HepG2 (cell line): ENCODE results near the gene NBEAL2. TPM values are rescaled to one million over a fixed set of nuclear protein-coding genes. Genes with fewer than 3 reads are reported as not detected.

Source experiments
- FOSL2 ChIP-seq: sonication (generic); formaldehyde crosslinking; IDR thresholded peaks from 2 replicates; pipeline ENCODE4 v1.4.0; 2020; ENCODE audit warnings: missing genetic modification reagents
- GLI4 ChIP-seq: sonication (generic); formaldehyde crosslinking; IDR thresholded peaks from 2 replicates; pipeline ENCODE4 v1.5.1; 2020; ENCODE audit warnings: missing genetic modification reagents, mild to moderate bottlenecking, moderate library complexity, borderline replicate concordance
- IRF2 ChIP-seq: IDR thresholded peaks from 2 replicates; pipeline ENCODE4 v1.6.1; 2018; ENCODE audit warnings: missing genetic modification reagents, missing compliant biosample characterization
- POLR2AphosphoS5 ChIP-seq: IDR thresholded peaks from 2 replicates; pipeline ENCODE4 v1.6.1; 2012; ENCODE audit warnings: low read depth, low read length
- RARA ChIP-seq: IDR thresholded peaks from 2 replicates; pipeline ENCODE4 v1.6.1; 2016; ENCODE audit warnings: missing genetic modification reagents, missing compliant biosample characterization
- TBP ChIP-seq: sonication (generic); formaldehyde crosslinking; IDR thresholded peaks from 2 replicates; pipeline ENCODE4 v1.5.0; 2020; ENCODE audit warnings: missing genetic modification reagents
- ZBTB33 ChIP-seq: sonication (generic); formaldehyde crosslinking; IDR thresholded peaks from 2 replicates; pipeline ENCODE4 v1.4.0; 2020; ENCODE audit warnings: missing genetic modification reagents
- ZNF121 ChIP-seq: sonication (generic); formaldehyde crosslinking; IDR thresholded peaks from 2 replicates; pipeline ENCODE4 v1.5.0; 2020; ENCODE audit warnings: mild to moderate bottlenecking, missing genetic modification reagents
- ZNF546 ChIP-seq: sonication (generic); formaldehyde crosslinking; conservative IDR thresholded peaks from 2 replicates; pipeline ENCODE4 v1.8.1; 2023; ENCODE audit warnings: mild to moderate bottlenecking, missing genetic modification reagents
- ZNF556 ChIP-seq: sonication (generic); formaldehyde crosslinking; IDR thresholded peaks from 2 replicates; pipeline ENCODE4 v1.4.0; 2020; ENCODE audit warnings: mild to moderate bottlenecking, missing genetic modification reagents, borderline replicate concordance
- ZNF652 ChIP-seq: IDR thresholded peaks from 2 replicates; pipeline ENCODE4 v1.6.1; 2016; ENCODE audit warnings: low read depth, borderline replicate concordance
- ZNF737 ChIP-seq: sonication (generic); formaldehyde crosslinking; IDR thresholded peaks from 2 replicates; pipeline ENCODE4 v1.5.0; 2020; ENCODE audit warnings: missing genetic modification reagents, mild to moderate bottlenecking, borderline replicate concordance
- polyA plus RNA-seq, 8 experiments: library from polyadenylated mRNA; depleted of rRNA in 3 of 8; stranded (reverse) in 7 of 8; unstranded in 1 of 8; fragments of >200 nt; fragmentation: Illumina TruSeq in 4 of 8; extraction: Trizol in 4 of 8; gene quantifications; 2 replicates each; pipeline versions ENCODE4 v1.2.1 to v1.2.3, GENCODE V29; 2011 to 2016; ENCODE audit warnings: low read depth in 4 of 8, missing spikeins in 1 of 8, mixed read lengths in 1 of 8; ENCODE audit not compliant: insufficient read depth in 1 of 8
- total RNA-seq, 5 experiments: library from RNA; depleted of rRNA; stranded (reverse); fragments of >200 nt; fragmentation: Illumina TruSeq; extraction: Trizol; gene quantifications; 2 replicates each; pipeline ENCODE4 v1.2.3, GENCODE V29; 2016; ENCODE audit warnings: low read depth in 1 of 5
- TF ChIP-seq, protein P1 (sequence below): sonication (generic); formaldehyde crosslinking; IDR thresholded peaks from 2 replicates; pipeline ENCODE4 v1.5.0; 2020; ENCODE audit warnings: missing genetic modification reagents

Gene NBEAL2
- total and polyA plus RNA-seq, 2 of the 13 experiments (the other 11 are each of a cell fraction or from before 2014, with no cell fraction given): 9.7 to 12.4 TPM

DNA sequence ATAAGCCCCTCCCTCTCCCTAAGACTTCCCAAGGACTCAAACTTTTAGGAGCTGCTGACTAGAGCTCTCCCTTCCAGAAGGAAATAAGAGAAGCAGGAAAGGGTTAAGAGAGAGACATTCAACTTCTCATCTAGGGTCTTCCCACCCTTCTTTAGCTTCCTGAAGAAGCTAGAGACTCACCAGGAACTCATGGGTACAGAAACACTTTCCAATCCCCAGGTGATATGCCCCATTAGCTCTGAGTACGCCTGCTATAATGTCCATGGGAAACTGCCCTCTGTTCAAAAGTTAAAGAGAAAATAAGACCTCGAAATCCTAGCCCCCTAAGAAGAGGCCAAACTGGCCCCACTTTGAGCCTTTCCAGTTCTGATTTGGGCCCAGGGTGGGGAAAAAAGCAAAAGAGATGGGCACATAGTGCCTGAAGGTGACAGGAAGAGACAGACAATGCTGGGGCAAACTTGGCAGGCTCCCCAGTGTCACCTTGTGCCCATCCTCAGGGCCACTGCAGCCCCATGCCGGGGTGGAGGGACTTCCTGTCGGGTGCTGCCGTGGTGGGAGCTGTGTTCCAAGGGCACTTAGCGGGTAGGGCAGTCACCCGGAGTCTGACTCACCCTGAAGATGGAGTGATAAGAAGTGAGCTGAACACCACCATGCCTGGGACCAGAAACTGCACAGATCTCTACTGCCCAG lies 32.5 kb upstream of the NBEAL2 start (continued):
- no peak for TF ChIP-seq POLR2AphosphoS5
- no peak for TF ChIP-seq IRF2 (CRISPR knock-in tag)
- no peak for TF ChIP-seq ZNF556 (CRISPR knock-in tag)
- peak; percentile 97 for TF ChIP-seq ZBTB33 (CRISPR knock-in tag)
- TF ChIP-seq RARA: peak; percentile 52; the same call in 1 of the 2 replicates
- no peak for TF ChIP-seq TBP (CRISPR knock-in tag)
- no peak for TF ChIP-seq ZNF652 (CRISPR knock-in tag)
- no peak for TF ChIP-seq ZNF737 (CRISPR knock-in tag)
- TF ChIP-seq, protein P1, sequence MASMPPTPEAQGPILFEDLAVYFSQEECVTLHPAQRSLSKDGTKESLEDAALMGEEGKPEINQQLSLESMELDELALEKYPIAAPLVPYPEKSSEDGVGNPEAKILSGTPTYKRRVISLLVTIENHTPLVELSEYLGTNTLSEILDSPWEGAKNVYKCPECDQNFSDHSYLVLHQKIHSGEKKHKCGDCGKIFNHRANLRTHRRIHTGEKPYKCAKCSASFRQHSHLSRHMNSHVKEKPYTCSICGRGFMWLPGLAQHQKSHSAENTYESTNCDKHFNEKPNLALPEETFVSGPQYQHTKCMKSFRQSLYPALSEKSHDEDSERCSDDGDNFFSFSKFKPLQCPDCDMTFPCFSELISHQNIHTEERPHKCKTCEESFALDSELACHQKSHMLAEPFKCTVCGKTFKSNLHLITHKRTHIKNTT: no peak
- TF ChIP-seq ZNF121 (CRISPR knock-in tag): no peak
- no peak for TF ChIP-seq GLI4 (CRISPR knock-in tag)
- peak; percentile 90 for TF ChIP-seq FOSL2
- no peak for TF ChIP-seq ZNF546 (CRISPR knock-in tag)
